Common myeloid progenitor, CD34-positive (primary cell): ENCODE data around the gene GFRA1.

ENCODE experiments used
- CTCF ChIA-PET: fragments of 350-600 bp; sonication (Branson Sonifier 250); formaldehyde crosslinking; loops from one replicate; lab custom pipeline; 2021; ENCODE audit warnings: antibody characterized with exemption; lab: Charles Lee
- POLR2A ChIA-PET: fragments of 350-600 bp; sonication (Branson Sonifier 250); formaldehyde crosslinking; loops from one replicate; lab custom pipeline; 2021; ENCODE audit warnings: antibody characterized with exemption; lab: Charles Lee
- DNase-seq, 3 donors: peaks; one replicate each; pipeline versions ENCODE4 v3.0.0 to v3.0.0-alpha.2; 2013
- H3K27ac ChIP-seq, 2 experiments: 1 replicate in 1 of 2; 2 replicates in 1 of 2; pipeline ENCODE4 v1.7.0; 2013; ENCODE audit warnings: inconsistent platforms in 2 of 2, low read length in 2 of 2, mild to moderate bottlenecking in 2 of 2, low read depth in 1 of 2, moderate library complexity in 1 of 2; ENCODE audit not compliant: severe bottlenecking in 2 of 2, insufficient read depth in 1 of 2, poor library complexity in 1 of 2
- H3K27me3 ChIP-seq, 5 experiments: replicated peaks in 2 of 5; 1 replicate in 3 of 5; 2 replicates in 2 of 5; pipeline versions ENCODE4 v1.6.1 to v1.7.0; 2013; ENCODE audit warnings: low read length in 4 of 5, mild to moderate bottlenecking in 2 of 5, moderate library complexity in 2 of 5, inconsistent platforms in 1 of 5; ENCODE audit not compliant: insufficient read depth in 5 of 5, control insufficient read depth in 4 of 5
- H3K36me3 ChIP-seq, 4 experiments: 1 replicate in 2 of 4; 2 replicates in 2 of 4; pipeline versions ENCODE4 v1.6.1 to v1.7.0; 2013; ENCODE audit warnings: low read length in 3 of 4, control low read depth in 1 of 4, mild to moderate bottlenecking in 1 of 4; ENCODE audit not compliant: control insufficient read depth in 4 of 4, insufficient read depth in 4 of 4
- H3K4me1 ChIP-seq, 4 experiments: 1 replicate in 3 of 4; 2 replicates in 1 of 4; pipeline versions ENCODE4 v1.6.1 to v1.7.1; 2013; ENCODE audit warnings: low read length in 3 of 4, mild to moderate bottlenecking in 3 of 4, control low read depth in 1 of 4, inconsistent platforms in 1 of 4, moderate library complexity in 1 of 4; ENCODE audit not compliant: control insufficient read depth in 4 of 4, insufficient read depth in 4 of 4; ENCODE audit errors: control extremely low read depth in 1 of 4
- H3K4me3 ChIP-seq, 7 experiments: 1 replicate in 4 of 7; 2 replicates in 3 of 7; pipeline versions ENCODE4 v1.5.1 to v1.7.0; 2013; ENCODE audit warnings: mild to moderate bottlenecking in 7 of 7, low read length in 6 of 7, moderate library complexity in 6 of 7, inconsistent platforms in 2 of 7, low read depth in 2 of 7, control low read depth in 1 of 7; ENCODE audit not compliant: insufficient read depth in 4 of 7, control insufficient read depth in 1 of 7; ENCODE audit errors: extremely low read depth in 1 of 7
- H3K9me3 ChIP-seq, 5 experiments: 1 replicate in 4 of 5; 2 replicates in 1 of 5; pipeline versions ENCODE4 v1.6.1 to v1.7.1; 2013; ENCODE audit warnings: low read length in 4 of 5, mild to moderate bottlenecking in 2 of 5, inconsistent platforms in 1 of 5, low read depth in 1 of 5, moderate library complexity in 1 of 5; ENCODE audit not compliant: control insufficient read depth in 4 of 5, insufficient read depth in 2 of 5; ENCODE audit errors: control extremely low read depth in 1 of 5
- WGBS: methylation state at CpG from one replicate; pipeline ENCODE4 v1.1.5; 2013; ENCODE audit not compliant: insufficient coverage; 5-methylcytosine and 5-hydroxymethylcytosine counted together

Gene GFRA1

DNA sequence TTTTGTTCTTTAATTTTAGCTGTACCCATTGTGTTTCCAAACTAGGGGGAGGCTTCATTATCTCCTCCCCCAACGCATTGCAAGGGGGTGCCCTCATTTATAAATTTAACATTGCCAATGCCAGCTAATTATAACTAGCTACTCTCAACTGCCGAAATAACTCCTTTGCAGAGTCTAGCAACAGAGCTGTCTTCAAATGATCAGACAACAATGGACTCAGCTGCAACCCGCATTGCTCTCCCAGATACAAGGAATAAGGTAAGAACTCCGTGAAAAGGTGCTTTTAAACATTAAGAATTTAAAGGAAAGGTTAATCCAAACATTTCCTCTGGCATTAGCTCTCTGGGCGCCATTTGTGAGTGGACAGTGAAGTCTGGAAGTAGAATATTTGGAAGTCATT, 116.2 kb downstream of the GFRA1 start:
- Histone ChIP-seq H3K9me3 (peaks cover 0 to 3% (median 0%) of the 10 kb centered on the region in 5 experiments), H3K27ac (no peak overlapping the region), H3K4me1 (no peaks in the 10 kb centered on the region), H3K27me3 (peaks cover 0 to 3% (median 0%) of the 10 kb centered on the region in 5 experiments), H3K4me3 (no peak overlapping the region), H3K36me3 (no peaks in the 10 kb centered on the region)
- CTCF ChIA-PET: no interaction called here
- POLR2A ChIA-PET: no interaction called here
- 92% methylated on average over 5 of the region's 5 CpGs for WGBS
- DNase-seq: no peak

GRCh38 chr10:116155191-116155590, 117.8 kb downstream of the GFRA1 start:
- no peak overlapping the region for H3K4me3 ChIP-seq
- WGBS: 100% methylated on average over 1 of the region's 1 CpG
- H3K9me3 ChIP-seq: peaks cover 0 to 1% (median 0%) of the 10 kb centered on the region in 5 experiments
- peaks cover 0 to 3% (median 0%) of the 10 kb centered on the region in 5 experiments for H3K27me3 ChIP-seq
- no peak overlapping the region for H3K27ac ChIP-seq
- no peaks in the 10 kb centered on the region for H3K36me3 ChIP-seq
- ChIA-PET POLR2A (no interaction called here), CTCF (no interaction called here)
- no peaks in the 10 kb centered on the region for H3K4me1 ChIP-seq
- no peak for DNase-seq

- DNase-seq: no peak
- ChIA-PET POLR2A (no interaction called here), CTCF (no interaction called here)
- H3K27me3 ChIP-seq: peaks cover 0 to 3% (median 0%) of the 10 kb centered on the region in 5 experiments
- H3K36me3 ChIP-seq: no peaks in the 10 kb centered on the region
- no peak overlapping the region for H3K4me3 ChIP-seq
- H3K9me3 ChIP-seq: peaks cover 0 to 1% (median 0%) of the 10 kb centered on the region in 5 experiments
- 100% methylated on average over 1 of the region's 1 CpG for WGBS
- H3K27ac ChIP-seq: no peak overlapping the region
- no peaks in the 10 kb centered on the region for H3K4me1 ChIP-seq
These were observed 118.4 kb downstream of the GFRA1 start for GRCh38 chr10:116154651-116155050.

DNA sequence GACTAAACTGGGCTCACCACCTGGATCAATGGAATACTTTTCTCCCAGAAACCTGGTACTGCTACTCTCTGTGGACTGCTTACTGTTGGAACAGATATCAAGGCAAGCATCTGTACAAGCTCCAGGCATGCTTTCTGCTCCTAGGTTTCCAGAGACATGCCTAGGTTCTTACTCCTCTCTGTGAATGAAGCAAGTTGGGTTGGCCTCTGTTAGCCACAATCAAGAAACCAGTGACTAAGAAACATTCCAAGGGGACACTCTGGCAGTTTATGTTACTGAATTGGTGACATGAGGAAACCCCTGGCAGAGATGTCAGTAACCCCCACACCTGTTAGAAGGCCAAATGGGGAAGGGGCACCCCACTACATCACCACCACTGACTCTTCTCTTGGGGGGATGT, 121.9 kb downstream of the GFRA1 start:
- H3K27me3 ChIP-seq: peaks cover 0 to 11% (median 0%) of the 10 kb centered on the region in 5 experiments
- no peaks in the 10 kb centered on the region for H3K36me3 ChIP-seq
- no peaks in the 10 kb centered on the region for H3K4me1 ChIP-seq
- H3K9me3 ChIP-seq: peaks cover 0 to 1% (median 0%) of the 10 kb centered on the region in 5 experiments
- DNase-seq: no peak
- H3K27ac ChIP-seq: no peak overlapping the region
- CTCF ChIA-PET: no interaction called here
- POLR2A ChIA-PET: no interaction called here
- H3K4me3 ChIP-seq: no peak overlapping the region

- Histone ChIP-seq H3K36me3 (no peaks in the 10 kb centered on the region), H3K4me1 (no peaks in the 10 kb centered on the region), H3K9me3 (peaks cover 0 to 1% (median 0%) of the 10 kb centered on the region in 5 experiments), H3K27me3 (peaks cover 0 to 11% (median 0%) of the 10 kb centered on the region in 5 experiments), H3K27ac (no peak overlapping the region), H3K4me3 (no peak overlapping the region)
- CTCF ChIA-PET: no interaction called here
- 100% methylated on average over 3 of the region's 6 CpGs for WGBS
- POLR2A ChIA-PET: no interaction called here
- no peak for DNase-seq
These were observed 122.4 kb downstream of the GFRA1 start for GRCh38 chr10:116150606-116151005.

- H3K36me3 ChIP-seq: no peaks in the 10 kb centered on the region
- H3K27me3 ChIP-seq: peaks cover 0 to 11% (median 0%) of the 10 kb centered on the region in 5 experiments
- H3K4me3 ChIP-seq: no peak overlapping the region
- DNase-seq: peak in 1 of 3 donors; percentile 6
- H3K4me1 ChIP-seq: no peaks in the 10 kb centered on the region
- no peaks in the 10 kb centered on the region for H3K9me3 ChIP-seq
- WGBS: 82% methylated on average over 6 of the region's 15 CpGs
- CTCF ChIA-PET: no interaction called here
- no peak overlapping the region for H3K27ac ChIP-seq
- POLR2A ChIA-PET: no interaction called here
These were observed 125.7 kb downstream of the GFRA1 start for GRCh38 chr10:116147147-116147905.

DNA sequence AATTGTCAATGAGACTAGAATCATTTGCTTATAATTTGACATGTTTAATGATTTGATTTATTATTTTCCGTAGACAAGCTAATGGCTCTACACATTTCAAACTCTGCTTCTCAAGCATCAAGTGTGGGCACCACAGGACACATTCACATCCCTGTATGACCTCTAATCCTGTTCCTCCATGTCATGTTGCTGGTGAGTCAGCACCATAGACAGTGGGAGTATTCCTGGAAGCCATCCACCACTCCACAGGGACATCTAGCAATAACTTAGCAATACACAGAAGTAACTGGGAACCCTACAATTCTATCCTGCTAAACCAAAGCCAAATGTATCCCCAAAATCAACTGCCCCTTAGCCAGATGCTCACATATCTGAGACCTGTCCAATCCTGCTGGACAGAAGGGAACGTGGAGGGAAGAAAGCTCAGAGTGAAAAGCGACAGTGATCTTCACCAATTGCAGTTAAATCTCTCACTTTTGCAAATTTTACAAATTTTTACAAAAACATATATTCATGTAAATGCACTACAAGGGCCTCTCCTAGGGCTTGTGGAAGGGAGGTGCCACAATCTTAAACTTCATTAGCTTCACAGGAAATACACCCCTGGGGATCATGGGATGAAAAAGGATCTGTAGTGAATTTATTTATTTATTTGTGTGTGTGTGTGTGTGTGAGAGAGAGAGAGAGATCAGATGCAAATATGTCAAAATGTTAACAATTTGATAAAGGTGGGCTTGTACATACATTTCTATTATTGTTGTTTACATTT, 126.5 kb downstream of the GFRA1 start:
- H3K27ac ChIP-seq: no peak overlapping the region
- WGBS: 100% methylated on average over 1 of the region's 3 CpGs
- no peak overlapping the region for H3K4me3 ChIP-seq
- H3K4me1 ChIP-seq: no peaks in the 10 kb centered on the region
- H3K36me3 ChIP-seq: no peaks in the 10 kb centered on the region
- no peak for DNase-seq
- no peaks in the 10 kb centered on the region for H3K9me3 ChIP-seq
- H3K27me3 ChIP-seq: peaks cover 0 to 11% (median 0%) of the 10 kb centered on the region in 5 experiments
- ChIA-PET POLR2A (no interaction called here), CTCF (no interaction called here)
